Upper lobe of right lung (tissue), 1 donor: Measurements from ENCODE around the gene MGRN1. TPM values are rescaled to one million over a fixed set of nuclear protein-coding genes. Genes with fewer than 3 reads are reported as not detected.

ENCODE experiments used
- ATAC-seq: fragments of 200-7000 bp; cut with Tn5 transposase; one replicate; pipeline ENCODE4 v1.9.1; 2020; ENCODE audit warnings: mild to moderate bottlenecking, moderate library complexity
- DNase-seq: peaks from one replicate; pipeline ENCODE4 v3.0.0-alpha.2; 2020
- H3K27ac ChIP-seq: fragments of 200-600 bp; one replicate; pipeline ENCODE4 v1.8.0; 2022
- H3K27me3 ChIP-seq: fragments of 200-600 bp; one replicate; pipeline ENCODE4 v1.8.0; 2022; ENCODE audit warnings: mild to moderate bottlenecking
- H3K36me3 ChIP-seq: fragments of 200-600 bp; one replicate; pipeline ENCODE4 v1.8.0; 2022
- H3K4me1 ChIP-seq: fragments of 200-600 bp; one replicate; pipeline ENCODE4 v1.8.0; 2022
- H3K4me3 ChIP-seq: fragments of 200-600 bp; one replicate; pipeline ENCODE4 v1.8.0; 2022; ENCODE audit warnings: mild to moderate bottlenecking
- H3K9me3 ChIP-seq: fragments of 200-600 bp; one replicate; pipeline ENCODE4 v1.8.0; 2022
- CTCF ChIP-seq: fragments of 200-600 bp; IDR thresholded peaks from one replicate; pipeline ENCODE4 v1.8.0; 2022; ENCODE audit warnings: antibody characterized with exemption
- intact Hi-C: fragments of 100-400 bp; cut with DNase I; formaldehyde crosslinking; loops from one replicate; pipeline ENCODE4 v1.11.0; 2022
- long read RNA-seq: library from polyadenylated mRNA; unstranded; transcript quantifications from one replicate; pipeline ENCODE4 v2.0.0, GENCODE V29; 2021
- total RNA-seq: library from RNA; stranded (reverse); fragmentation: NEBNext Ultra II Directional; extraction: Animal tissue kit (Norgen Biotek cat#: 25700); gene quantifications from one replicate; pipeline ENCODE4 v1.2.1, GENCODE V29; 2021
- donor health status: DM: no; HTN: yes; CAD: no; lungs with severe emphysema.

The MGRN1 gene
- 81.3 TPM for total RNA-seq
- long read RNA-seq, full-length matches to known transcripts = 7 of 35 reads
- long read RNA-seq, partial matches to known transcripts = 16 of 35 reads
- long read RNA-seq, other reads (novel, unspliced or antisense) = 12 of 35 reads

GRCh38 chr16:4624015-4624826, at the start of gene MGRN1:
Gene MGRN1 (plus strand): TSS chr16:4624826. CDS start chr16:4624961, 135 bp downstream.
- DNase-seq = peak; percentile 97
- no peaks in the 10 kb centered on the region for H3K9me3 ChIP-seq
- ATAC-seq = peak; percentile 96

GRCh38 chr16:4574919-4575705, 49.5 kb upstream of the MGRN1 start:
- Histone ChIP-seq H3K4me3 (no peak overlapping the region), H3K4me1 (no peaks in the 10 kb centered on the region), H3K27me3 (no peaks in the 10 kb centered on the region), H3K36me3 (no peaks in the 10 kb centered on the region), H3K27ac (no peak overlapping the region), H3K9me3 (no peaks in the 10 kb centered on the region)
- no peak for TF ChIP-seq CTCF
- intact Hi-C loops = loop anchor here (10.0 kb wide), 1 partner anchor 50 kb away; no protein-coding TSS in a partner anchor
- DNase-seq = no peak
- peak; percentile 10 for ATAC-seq

More at GRCh38 chr16:4624015-4624826, at the start of gene MGRN1:
- intact Hi-C loops = no loop called here
- peaks cover 19% of the 10 kb centered on the region for H3K4me1 ChIP-seq
- no peaks in the 10 kb centered on the region for H3K36me3 ChIP-seq
- peak; percentile 95 for TF ChIP-seq CTCF
- H3K27ac ChIP-seq = peak within 1 kb of the TSS; percentile 96
- no peaks in the 10 kb centered on the region for H3K27me3 ChIP-seq
- peak within 1 kb of the TSS; percentile 97 for H3K4me3 ChIP-seq

GRCh38 chr16:4576008-4576407, 48.6 kb upstream of the MGRN1 start:
- no peak for TF ChIP-seq CTCF
- Histone ChIP-seq H3K4me3 (no peak overlapping the region), H3K9me3 (no peaks in the 10 kb centered on the region), H3K27ac (no peak overlapping the region), H3K4me1 (no peaks in the 10 kb centered on the region), H3K27me3 (no peaks in the 10 kb centered on the region), H3K36me3 (no peaks in the 10 kb centered on the region)
- intact Hi-C loops = loop anchor here (10.0 kb wide), 1 partner anchor 51 kb away; no protein-coding TSS in a partner anchor
- ATAC-seq (no peak), DNase-seq (no peak)

- ATAC-seq = no peak
- intact Hi-C loops = loop anchor here (10.0 kb wide), 1 partner anchor 54 kb away; no protein-coding TSS in a partner anchor
Measured at GRCh38 chr16:4578961-4579530, 45.6 kb upstream of the MGRN1 start.

More at GRCh38 chr16:4578961-4579530, 45.6 kb upstream of the MGRN1 start:
- Histone ChIP-seq H3K36me3 (no peaks in the 10 kb centered on the region), H3K4me1 (no peaks in the 10 kb centered on the region), H3K9me3 (no peaks in the 10 kb centered on the region), H3K4me3 (no peak overlapping the region), H3K27ac (no peak overlapping the region), H3K27me3 (no peaks in the 10 kb centered on the region)
- no peak for TF ChIP-seq CTCF
- no peak for DNase-seq
